HEK293 (cell line): ENCODE measurements around the gene RFLNA.

Source experiments
- CTCF ChIA-PET: fragments of 350-600 bp; formaldehyde crosslinking; extraction: SDS; loops from one replicate; lab custom pipeline; 2021; ENCODE audit warnings: antibody characterized with exemption; lab: Yijun Ruan, JAX
- POLR2A ChIA-PET: fragments of 300-600 bp; formaldehyde crosslinking; extraction: SDS; loops from one replicate; lab custom pipeline; 2020; ENCODE audit warnings: antibody characterized with exemption, inconsistent platforms; lab: Yijun Ruan, JAX
- H3K27ac ChIP-seq: fragments of 200-500 bp; sonication (Bioruptor generic); 2 replicates; pipeline ENCODE4 v1.5.1; 2014; ENCODE audit warnings: low read depth, low read length, control low read depth, inconsistent platforms; ENCODE audit errors: extremely low read depth
- H3K36me3 ChIP-seq, 2 experiments: fragments of 200-500 bp in 1 of 2; sonication (Bioruptor generic) in 1 of 2; 1 replicate in 1 of 2; 2 replicates in 1 of 2; pipeline ENCODE4 v1.5.1; 2014 to 2017; ENCODE audit warnings: inconsistent platforms in 2 of 2, low read length in 2 of 2; ENCODE audit not compliant: control insufficient read depth in 2 of 2, insufficient read depth in 1 of 2
- H3K4me1 ChIP-seq: fragments of 200-500 bp; sonication (Bioruptor generic); 2 replicates; pipeline ENCODE4 v1.5.1; 2014; ENCODE audit warnings: mild to moderate bottlenecking, low read length, inconsistent platforms; ENCODE audit not compliant: control insufficient read depth, insufficient read depth
- H3K4me3 ChIP-seq: 2 replicates; pipeline ENCODE4 v1.5.1; 2011; ENCODE audit warnings: low read depth, mild to moderate bottlenecking, control low read depth, low read length, moderate library complexity
- H3K9me3 ChIP-seq: fragments of 200-500 bp; sonication (Bioruptor generic); 2 replicates; pipeline ENCODE4 v1.5.1; 2014; ENCODE audit warnings: low read depth, low read length, inconsistent platforms; ENCODE audit not compliant: control insufficient read depth, insufficient read depth
- MEIS1 ChIP-seq: sonication (generic); formaldehyde crosslinking; IDR thresholded peaks from 2 replicates; pipeline ENCODE4 v1.8.1; 2022; ENCODE audit warnings: missing genetic modification reagents, mild to moderate bottlenecking, borderline replicate concordance
- OSR2 ChIP-seq: fragments of 450-650 bp; formaldehyde crosslinking; IDR thresholded peaks from 2 replicates; pipeline ENCODE4 v1.5.1; 2016; ENCODE audit warnings: missing biosample characterization, missing genetic modification characterization
- REPIN1 ChIP-seq: fragments of 450-650 bp; formaldehyde crosslinking; IDR thresholded peaks from 2 replicates; pipeline ENCODE4 v1.5.1; 2017; ENCODE audit warnings: missing biosample characterization, missing genetic modification characterization, low read depth
- SCRT1 ChIP-seq: fragments of 450-650 bp; formaldehyde crosslinking; IDR thresholded peaks from 2 replicates; pipeline ENCODE4 v1.5.1; 2016; ENCODE audit warnings: missing biosample characterization, missing genetic modification characterization, borderline replicate concordance
- ZBTB10 ChIP-seq: fragments of 450-650 bp; formaldehyde crosslinking; IDR thresholded peaks from 2 replicates; pipeline ENCODE4 v1.5.1; 2016; ENCODE audit warnings: missing biosample characterization, missing genetic modification characterization
- ZBTB48 ChIP-seq: fragments of 450-650 bp; formaldehyde crosslinking; IDR thresholded peaks from 2 replicates; pipeline ENCODE4 v1.5.1; 2016; ENCODE audit warnings: missing biosample characterization, missing genetic modification characterization
- ZBTB6 ChIP-seq: fragments of 450-650 bp; formaldehyde crosslinking; IDR thresholded peaks from 2 replicates; pipeline ENCODE4 v1.5.1; 2017; ENCODE audit warnings: missing biosample characterization, missing genetic modification characterization
- ZIC2 ChIP-seq: fragments of 450-650 bp; formaldehyde crosslinking; IDR thresholded peaks from 2 replicates; pipeline ENCODE4 v1.5.1; 2016; ENCODE audit warnings: missing biosample characterization, missing genetic modification characterization
- ZNF146 ChIP-seq: fragments of 450-650 bp; formaldehyde crosslinking; IDR thresholded peaks from 2 replicates; pipeline ENCODE4 v1.5.1; 2016; ENCODE audit warnings: missing biosample characterization, missing genetic modification characterization
- ZNF211 ChIP-seq: fragments of 450-650 bp; formaldehyde crosslinking; IDR thresholded peaks from 2 replicates; pipeline ENCODE4 v1.5.1; 2016; ENCODE audit warnings: low read depth, missing biosample characterization, missing genetic modification characterization
- ZNF24 ChIP-seq: fragments of 450-650 bp; formaldehyde crosslinking; IDR thresholded peaks from 2 replicates; pipeline ENCODE4 v1.5.1; 2016; ENCODE audit warnings: missing biosample characterization, missing genetic modification characterization
- ZNF341 ChIP-seq: fragments of 450-650 bp; formaldehyde crosslinking; IDR thresholded peaks from 2 replicates; pipeline ENCODE4; 2016; ENCODE audit warnings: low read depth, missing biosample characterization, missing genetic modification characterization
- ZNF416 ChIP-seq: fragments of 450-650 bp; formaldehyde crosslinking; IDR thresholded peaks from 2 replicates; pipeline ENCODE4 v1.5.1; 2016; ENCODE audit warnings: missing biosample characterization, missing genetic modification characterization
- ZNF423 ChIP-seq: fragments of 450-650 bp; formaldehyde crosslinking; IDR thresholded peaks from 2 replicates; pipeline ENCODE4 v1.5.1; 2016; ENCODE audit warnings: missing biosample characterization, missing genetic modification characterization
- ZNF501 ChIP-seq: fragments of 450-650 bp; formaldehyde crosslinking; IDR thresholded peaks from 2 replicates; pipeline ENCODE4 v1.5.1; 2016; ENCODE audit warnings: missing biosample characterization, missing genetic modification characterization
- ZNF530 ChIP-seq: fragments of 450-650 bp; formaldehyde crosslinking; IDR thresholded peaks from 2 replicates; pipeline ENCODE4 v1.5.1; 2016; ENCODE audit warnings: low read depth, missing biosample characterization, missing genetic modification characterization
- ZNF549 ChIP-seq: fragments of 450-650 bp; IDR thresholded peaks from 2 replicates; pipeline ENCODE4 v1.5.1; 2018; ENCODE audit warnings: missing biosample characterization, missing genetic modification characterization, mild to moderate bottlenecking, inconsistent platforms, moderate library complexity
- ZNF560 ChIP-seq: fragments of 450-650 bp; formaldehyde crosslinking; IDR thresholded peaks from 2 replicates; pipeline ENCODE4 v1.5.1; 2017; ENCODE audit warnings: missing biosample characterization, missing genetic modification characterization, borderline replicate concordance
- ZNF624 ChIP-seq: fragments of 450-650 bp; formaldehyde crosslinking; IDR thresholded peaks from 2 replicates; pipeline ENCODE4 v1.5.1; 2017; ENCODE audit warnings: missing biosample characterization, missing genetic modification characterization
- ZNF629 ChIP-seq: fragments of 450-650 bp; formaldehyde crosslinking; IDR thresholded peaks from 2 replicates; pipeline ENCODE4 v1.5.1; 2017; ENCODE audit warnings: missing biosample characterization, missing genetic modification characterization
- ZNF768 ChIP-seq: fragments of 450-650 bp; formaldehyde crosslinking; IDR thresholded peaks from 2 replicates; pipeline ENCODE4 v1.5.1; 2018; ENCODE audit warnings: missing biosample characterization, mild to moderate bottlenecking, missing genetic modification characterization
- ZNF791 ChIP-seq: fragments of 450-650 bp; formaldehyde crosslinking; IDR thresholded peaks from 2 replicates; pipeline ENCODE4 v1.5.1; 2016; ENCODE audit warnings: missing biosample characterization, missing genetic modification characterization
- ZSCAN5A ChIP-seq: fragments of 450-650 bp; formaldehyde crosslinking; IDR thresholded peaks from 2 replicates; pipeline ENCODE4 v1.5.1; 2016; ENCODE audit warnings: missing biosample characterization, missing genetic modification characterization
- TF ChIP-seq, protein P1 (sequence below): fragments of 450-650 bp; formaldehyde crosslinking; IDR thresholded peaks from 2 replicates; pipeline ENCODE4 v1.5.1; 2016; ENCODE audit warnings: missing biosample characterization, missing genetic modification characterization
- TF ChIP-seq, protein P2 (sequence below): fragments of 450-650 bp; formaldehyde crosslinking; IDR thresholded peaks from 2 replicates; pipeline ENCODE4 v1.5.1; 2016; ENCODE audit warnings: missing biosample characterization, missing genetic modification characterization
- TF ChIP-seq, protein P3 (sequence below): sonication (generic); formaldehyde crosslinking; IDR thresholded peaks from 2 replicates; pipeline ENCODE4 v1.8.1; 2022; ENCODE audit warnings: mild to moderate bottlenecking, moderate library complexity, missing genetic modification reagents

The RFLNA gene

DNA sequence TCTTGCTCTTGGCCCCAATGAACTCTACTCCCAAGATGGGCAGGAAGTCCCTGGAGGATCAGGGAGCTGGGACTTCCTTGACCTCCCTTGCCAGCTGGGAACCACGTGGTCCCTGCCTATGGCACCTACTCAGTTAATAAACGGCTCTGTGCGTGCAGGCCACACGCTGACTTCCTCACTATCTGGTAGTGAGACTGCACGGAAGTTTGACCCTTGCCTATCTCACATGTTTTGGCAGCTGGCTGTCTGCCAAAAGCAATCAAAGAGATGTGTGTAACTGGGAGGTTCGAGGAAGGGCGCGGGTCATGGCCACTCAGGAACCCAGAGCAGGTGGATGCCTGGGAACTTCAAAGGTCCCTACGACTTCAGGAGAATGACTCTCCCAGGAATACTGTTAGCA lies 57.9 kb downstream of the RFLNA start:
- POLR2A ChIA-PET = interaction anchor here (1.1 to 1.4 kb wide), 2 partner anchors 36 to 70 kb away, joined by 3 to 4 read pairs; no protein-coding TSS in a partner anchor
- Histone ChIP-seq H3K27ac (no peak overlapping the region), H3K36me3 (peaks cover 0 to 89% of the 10 kb centered on the region in 2 experiments; a peak in 1 of 3 replicates), H3K9me3 (no peaks in the 10 kb centered on the region), H3K4me3 (no peak overlapping the region), H3K4me1 (no peaks in the 10 kb centered on the region)
- CTCF ChIA-PET = interaction anchor here (0.6 to 1.0 kb wide), 5 partner anchors 121 to 422 kb away, joined by 3 read pairs; no protein-coding TSS in a partner anchor
- TF ChIP-seq ZBTB48 (tag by site-specific recombination) (peak; percentile 72), OSR2 (tag by site-specific recombination) (peak; percentile 41; the same call in 1 of the 2 replicates), ZNF501 (tag by site-specific recombination) (no peak), ZNF146 (tag by site-specific recombination) (no peak), MEIS1 (CRISPR knock-in tag) (no peak), SCRT1 (tag by site-specific recombination) (no peak), ZNF629 (tag by site-specific recombination) (no peak), ZIC2 (tag by site-specific recombination) (peak; percentile 77), ZNF416 (tag by site-specific recombination) (no peak), ZSCAN5A (no peak), ZNF768 (tag by site-specific recombination) (no peak), ZNF423 (peak; percentile 48; the same call in 1 of the 2 replicates), REPIN1 (tag by site-specific recombination) (no peak), ZNF624 (no peak), ZNF791 (tag by site-specific recombination) (no peak), ZNF24 (tag by site-specific recombination) (no peak), ZNF341 (tag by site-specific recombination) (peak; percentile 39)
- TF ChIP-seq, protein P1, sequence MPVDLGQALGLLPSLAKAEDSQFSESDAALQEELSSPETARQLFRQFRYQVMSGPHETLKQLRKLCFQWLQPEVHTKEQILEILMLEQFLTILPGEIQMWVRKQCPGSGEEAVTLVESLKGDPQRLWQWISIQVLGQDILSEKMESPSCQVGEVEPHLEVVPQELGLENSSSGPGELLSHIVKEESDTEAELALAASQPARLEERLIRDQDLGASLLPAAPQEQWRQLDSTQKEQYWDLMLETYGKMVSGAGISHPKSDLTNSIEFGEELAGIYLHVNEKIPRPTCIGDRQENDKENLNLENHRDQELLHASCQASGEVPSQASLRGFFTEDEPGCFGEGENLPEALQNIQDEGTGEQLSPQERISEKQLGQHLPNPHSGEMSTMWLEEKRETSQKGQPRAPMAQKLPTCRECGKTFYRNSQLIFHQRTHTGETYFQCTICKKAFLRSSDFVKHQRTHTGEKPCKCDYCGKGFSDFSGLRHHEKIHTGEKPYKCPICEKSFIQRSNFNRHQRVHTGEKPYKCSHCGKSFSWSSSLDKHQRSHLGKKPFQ (tag by site-specific recombination) = no peak

DNA sequence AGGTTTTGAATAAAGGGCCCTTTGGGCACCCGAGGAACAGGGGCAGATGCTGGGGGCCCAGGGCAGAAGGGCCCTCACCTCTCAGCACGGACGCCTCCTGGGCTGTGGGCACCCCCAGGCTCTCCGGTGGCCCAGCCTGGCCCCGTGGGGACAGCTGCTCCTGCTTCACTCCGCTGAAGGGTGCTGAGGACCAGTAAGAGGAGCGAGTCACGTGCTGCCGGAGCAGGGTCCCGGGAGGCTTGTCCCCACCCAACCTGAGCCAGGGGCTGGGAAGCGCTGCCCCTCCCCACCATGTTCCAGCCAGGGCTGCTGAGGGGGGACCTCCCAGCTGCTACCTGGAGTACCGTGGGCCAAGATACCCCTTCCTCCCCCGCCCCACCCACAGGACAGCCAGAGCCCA lies 59.5 kb downstream of the RFLNA start:
- ChIA-PET POLR2A (no interaction called here), CTCF (interaction anchor here (0.7 kb wide), 1 partner anchor 61 kb away, joined by 4 read pairs; no protein-coding TSS in a partner anchor)
- no peaks in the 10 kb centered on the region for H3K4me1 ChIP-seq
- no peak overlapping the region for H3K27ac ChIP-seq
- peaks cover 0 to 88% of the 10 kb centered on the region in 2 experiments; a peak in 1 of 3 replicates for H3K36me3 ChIP-seq
- H3K4me3 ChIP-seq = no peak overlapping the region
- H3K9me3 ChIP-seq = no peaks in the 10 kb centered on the region
- TF ChIP-seq ZNF560 (tag by site-specific recombination) (no peak), ZNF211 (tag by site-specific recombination) (no peak), ZNF549 (tag by site-specific recombination) (no peak), ZBTB10 (tag by site-specific recombination) (no peak), ZBTB6 (no peak), ZNF530 (tag by site-specific recombination) (no peak)
- TF ChIP-seq, protein P2, sequence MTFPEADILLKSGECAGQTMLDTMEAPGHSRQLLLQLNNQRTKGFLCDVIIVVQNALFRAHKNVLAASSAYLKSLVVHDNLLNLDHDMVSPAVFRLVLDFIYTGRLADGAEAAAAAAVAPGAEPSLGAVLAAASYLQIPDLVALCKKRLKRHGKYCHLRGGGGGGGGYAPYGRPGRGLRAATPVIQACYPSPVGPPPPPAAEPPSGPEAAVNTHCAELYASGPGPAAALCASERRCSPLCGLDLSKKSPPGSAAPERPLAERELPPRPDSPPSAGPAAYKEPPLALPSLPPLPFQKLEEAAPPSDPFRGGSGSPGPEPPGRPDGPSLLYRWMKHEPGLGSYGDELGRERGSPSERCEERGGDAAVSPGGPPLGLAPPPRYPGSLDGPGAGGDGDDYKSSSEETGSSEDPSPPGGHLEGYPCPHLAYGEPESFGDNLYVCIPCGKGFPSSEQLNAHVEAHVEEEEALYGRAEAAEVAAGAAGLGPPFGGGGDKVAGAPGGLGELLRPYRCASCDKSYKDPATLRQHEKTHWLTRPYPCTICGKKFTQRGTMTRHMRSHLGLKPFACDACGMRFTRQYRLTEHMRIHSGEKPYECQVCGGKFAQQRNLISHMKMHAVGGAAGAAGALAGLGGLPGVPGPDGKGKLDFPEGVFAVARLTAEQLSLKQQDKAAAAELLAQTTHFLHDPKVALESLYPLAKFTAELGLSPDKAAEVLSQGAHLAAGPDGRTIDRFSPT (tag by site-specific recombination) = no peak
- TF ChIP-seq, protein P3, sequence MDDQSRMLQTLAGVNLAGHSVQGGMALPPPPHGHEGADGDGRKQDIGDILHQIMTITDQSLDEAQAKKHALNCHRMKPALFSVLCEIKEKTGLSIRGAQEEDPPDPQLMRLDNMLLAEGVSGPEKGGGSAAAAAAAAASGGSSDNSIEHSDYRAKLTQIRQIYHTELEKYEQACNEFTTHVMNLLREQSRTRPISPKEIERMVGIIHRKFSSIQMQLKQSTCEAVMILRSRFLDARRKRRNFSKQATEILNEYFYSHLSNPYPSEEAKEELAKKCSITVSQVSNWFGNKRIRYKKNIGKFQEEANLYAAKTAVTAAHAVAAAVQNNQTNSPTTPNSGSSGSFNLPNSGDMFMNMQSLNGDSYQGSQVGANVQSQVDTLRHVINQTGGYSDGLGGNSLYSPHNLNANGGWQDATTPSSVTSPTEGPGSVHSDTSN (CRISPR knock-in tag) = no peak
